GM12878 (cell line): Measurements from ENCODE around the gene CAMKK2. TPM values are rescaled to one million over a fixed set of nuclear protein-coding genes. Genes with fewer than 3 reads are reported as not detected.

Source experiments
- ATAC-seq: fragments of 200-7000 bp; cut with Tn5 transposase; 3 replicates; pipeline ENCODE4 v1.9.1; 2020; ENCODE audit warnings: mild to moderate bottlenecking, moderate library complexity
- BruUV-seq: library from RNA; stranded (reverse); fragments of 400-500 nt; replicated peaks from 2 replicates; lab custom pipeline; 2021; lab: Mats Ljungman, UMichigan
- CTCF ChIA-PET: fragments of 300-600 bp; sonication (Branson Sonifier 250); formaldehyde crosslinking; extraction: SDS; loops from one replicate; lab custom pipeline; 2021; ENCODE audit warnings: inconsistent platforms; lab: Yijun Ruan, JAX
- POLR2A ChIA-PET: fragments of 350-600 bp; formaldehyde crosslinking; extraction: SDS; loops from one replicate; lab custom pipeline; 2021; ENCODE audit warnings: inconsistent platforms; lab: Charles Lee
- RAD21 ChIA-PET: fragments of 300-600 bp; sonication (Branson Sonifier 250); formaldehyde crosslinking; loops from one replicate; lab custom pipeline; 2023; ENCODE audit warnings: antibody characterized with exemption; ENCODE audit not compliant: unreplicated experiment; lab: Charles Lee
- SMC1A ChIA-PET: fragments of 300-600 bp; sonication (Branson Sonifier 250); formaldehyde crosslinking; loops from one replicate; lab custom pipeline; 2023; ENCODE audit not compliant: unreplicated experiment, uncharacterized antibody; lab: Charles Lee
- DNase-seq: peaks from one replicate; pipeline ENCODE4 v3.0.0-alpha.2; 2011; ENCODE audit warnings: low read depth, low spot score
- FAIRE-seq: peaks from 3 replicates; lab custom pipeline; 2011; peaks lifted over from hg19 to GRCh38; lab: Jason Lieb, UNC
- H2AFZ ChIP-seq: 2 replicates; pipeline ENCODE4 v1.6.0; 2011; ENCODE audit warnings: low read depth, low read length, control low read depth; ENCODE audit not compliant: control insufficient read depth
- H3K27ac ChIP-seq: 2 replicates; pipeline ENCODE4 v1.5.1; 2011; ENCODE audit warnings: control low read depth; ENCODE audit not compliant: control insufficient read depth, insufficient read depth
- H3K27me3 ChIP-seq, 2 experiments: replicated peaks in 1 of 2; 2 replicates each; pipeline versions ENCODE4 v1.6.0 to v1.6.1; 2011; ENCODE audit warnings: low read length in 1 of 2; ENCODE audit not compliant: control insufficient read depth in 2 of 2, insufficient read depth in 2 of 2
- H3K36me3 ChIP-seq, 2 experiments: 2 replicates each; pipeline ENCODE4 v1.5.1; 2011; ENCODE audit warnings: low read length in 1 of 2; ENCODE audit not compliant: control insufficient read depth in 2 of 2, insufficient read depth in 2 of 2
- H3K4me1 ChIP-seq: 2 replicates; pipeline ENCODE4 v1.6.1; 2011; ENCODE audit warnings: mild to moderate bottlenecking, low read length, moderate library complexity, mixed read lengths; ENCODE audit not compliant: control insufficient read depth, insufficient read depth
- H3K4me2 ChIP-seq: 2 replicates; pipeline ENCODE4 v1.6.0; 2011; ENCODE audit warnings: control low read depth; ENCODE audit not compliant: control insufficient read depth, insufficient read depth
- H3K4me3 ChIP-seq: fragments of 200-600 bp; sonication (generic); 2 replicates; pipeline ENCODE4 v1.5.1; 2016
- H3K79me2 ChIP-seq: 2 replicates; pipeline ENCODE4 v1.6.0; 2011; ENCODE audit warnings: low read length; ENCODE audit not compliant: control insufficient read depth, insufficient read depth
- H3K9ac ChIP-seq: 2 replicates; pipeline ENCODE4 v1.8.0; 2011; ENCODE audit warnings: low read length, control low read depth, mixed read lengths; ENCODE audit not compliant: control insufficient read depth, insufficient read depth
- H3K9me3 ChIP-seq: replicated peaks from 3 replicates; pipeline ENCODE4 v1.5.1; 2011; ENCODE audit warnings: mild to moderate bottlenecking, low read length; ENCODE audit not compliant: control insufficient read depth, insufficient read depth
- H4K20me1 ChIP-seq: 2 replicates; pipeline ENCODE4 v1.6.0; 2011; ENCODE audit not compliant: control insufficient read depth, insufficient read depth
- BACH1 ChIP-seq: fragments of 450-650 bp; IDR thresholded peaks from 2 replicates; pipeline ENCODE4 v1.6.1; 2017; ENCODE audit warnings: mild to moderate bottlenecking, borderline replicate concordance
- DPF2 ChIP-seq: fragments of 450-650 bp; IDR thresholded peaks from 2 replicates; pipeline ENCODE4 v1.6.1; 2017; ENCODE audit warnings: mild to moderate bottlenecking
- WGBS: methylation state at CpG from one replicate; pipeline ENCODE4 v1.1.6; 2016; ENCODE audit warnings: low lambda C conversion rate; ENCODE audit not compliant: insufficient replicate concordance, insufficient coverage; ENCODE audit errors: missing lambda C conversion rate; 5-methylcytosine and 5-hydroxymethylcytosine counted together
- in situ Hi-C: fragments of 300-500 bp; cut with MboI; formaldehyde crosslinking; loops from 9 replicates; pipeline ENCODE4 v1.14.3; 2018; ENCODE audit warnings: mixed read lengths
- intact Hi-C: fragments of 100-400 bp; cut with micrococcal nuclease; formaldehyde crosslinking; loops from one replicate; pipeline ENCODE4 v1.14.2; 2022; ENCODE audit not compliant: unreplicated experiment
- polyA plus RNA-seq, 11 experiments: library from polyadenylated mRNA; depleted of rRNA in 4 of 11; unstranded in 6 of 11; stranded (reverse) in 5 of 11; fragments of >200 nt; fragmentation: Nextera tagmentation in 4 of 11; fragmentation: Illumina TruSeq in 1 of 11; extraction: Ambion mirVana in 4 of 11; extraction: Trizol in 1 of 11; gene quantifications; 1 replicate in 1 of 11; 2 replicates in 10 of 11; pipeline versions ENCODE4 v1.2.1 to v1.2.3, GENCODE V29; 2011 to 2016; ENCODE audit warnings: inconsistent platforms in 2 of 11, missing spikeins in 2 of 11, low read depth in 1 of 11
- total RNA-seq, 4 experiments: library from RNA; depleted of rRNA in 3 of 4; stranded (reverse); fragments of >200 nt in 3 of 4; fragmentation: Illumina TruSeq in 1 of 4; extraction: Trizol in 1 of 4; gene quantifications; 2 replicates each; pipeline versions ENCODE4 v1.2.1 to v1.2.3, GENCODE V29; 2013 to 2021
- TF ChIP-seq, protein P1 (sequence below): fragments of 450-650 bp; IDR thresholded peaks from 2 replicates; pipeline ENCODE4 v1.6.1; 2016; ENCODE audit warnings: mild to moderate bottlenecking, moderate library complexity, borderline replicate concordance

CAMKK2 gene
- total and polyA plus RNA-seq, 10 of the 15 experiments (the other 5 are each of a cell fraction or from before 2014, with no cell fraction given): 5.2 to 40.6 (median 26.6) TPM

- no peaks in the 10 kb centered on the region for H3K4me1 ChIP-seq
- H3K9ac ChIP-seq: no peak overlapping the region
- H4K20me1 ChIP-seq: no peaks in the 10 kb centered on the region
- DNase-seq (no peak), FAIRE-seq (no peak), ATAC-seq (no peak)
- H3K4me2 ChIP-seq: no peak overlapping the region
- peaks cover 8 to 12% of the 10 kb centered on the region in 2 experiments for H3K36me3 ChIP-seq
- H3K79me2 ChIP-seq: no peaks in the 10 kb centered on the region
- ChIA-PET RAD21 (interaction anchor here (0.6 to 1.2 kb wide), 2 partner anchors 32 to 639 kb away, joined by 3 read pairs; no protein-coding TSS in a partner anchor), SMC1A (no interaction called here), POLR2A (no interaction called here), CTCF (no interaction called here)
- in situ Hi-C loops (no loop called here), intact Hi-C loops (no loop called here)
- H2AFZ ChIP-seq: no peak overlapping the region
- H3K27me3 ChIP-seq: no peaks in the 10 kb centered on the region
- no peaks in the 10 kb centered on the region for H3K9me3 ChIP-seq
- H3K4me3 ChIP-seq: no peak overlapping the region
- WGBS: 92% methylated on average over 10 of the region's 10 CpGs
- no peak overlapping the region for H3K27ac ChIP-seq
- TF ChIP-seq, protein P1, sequence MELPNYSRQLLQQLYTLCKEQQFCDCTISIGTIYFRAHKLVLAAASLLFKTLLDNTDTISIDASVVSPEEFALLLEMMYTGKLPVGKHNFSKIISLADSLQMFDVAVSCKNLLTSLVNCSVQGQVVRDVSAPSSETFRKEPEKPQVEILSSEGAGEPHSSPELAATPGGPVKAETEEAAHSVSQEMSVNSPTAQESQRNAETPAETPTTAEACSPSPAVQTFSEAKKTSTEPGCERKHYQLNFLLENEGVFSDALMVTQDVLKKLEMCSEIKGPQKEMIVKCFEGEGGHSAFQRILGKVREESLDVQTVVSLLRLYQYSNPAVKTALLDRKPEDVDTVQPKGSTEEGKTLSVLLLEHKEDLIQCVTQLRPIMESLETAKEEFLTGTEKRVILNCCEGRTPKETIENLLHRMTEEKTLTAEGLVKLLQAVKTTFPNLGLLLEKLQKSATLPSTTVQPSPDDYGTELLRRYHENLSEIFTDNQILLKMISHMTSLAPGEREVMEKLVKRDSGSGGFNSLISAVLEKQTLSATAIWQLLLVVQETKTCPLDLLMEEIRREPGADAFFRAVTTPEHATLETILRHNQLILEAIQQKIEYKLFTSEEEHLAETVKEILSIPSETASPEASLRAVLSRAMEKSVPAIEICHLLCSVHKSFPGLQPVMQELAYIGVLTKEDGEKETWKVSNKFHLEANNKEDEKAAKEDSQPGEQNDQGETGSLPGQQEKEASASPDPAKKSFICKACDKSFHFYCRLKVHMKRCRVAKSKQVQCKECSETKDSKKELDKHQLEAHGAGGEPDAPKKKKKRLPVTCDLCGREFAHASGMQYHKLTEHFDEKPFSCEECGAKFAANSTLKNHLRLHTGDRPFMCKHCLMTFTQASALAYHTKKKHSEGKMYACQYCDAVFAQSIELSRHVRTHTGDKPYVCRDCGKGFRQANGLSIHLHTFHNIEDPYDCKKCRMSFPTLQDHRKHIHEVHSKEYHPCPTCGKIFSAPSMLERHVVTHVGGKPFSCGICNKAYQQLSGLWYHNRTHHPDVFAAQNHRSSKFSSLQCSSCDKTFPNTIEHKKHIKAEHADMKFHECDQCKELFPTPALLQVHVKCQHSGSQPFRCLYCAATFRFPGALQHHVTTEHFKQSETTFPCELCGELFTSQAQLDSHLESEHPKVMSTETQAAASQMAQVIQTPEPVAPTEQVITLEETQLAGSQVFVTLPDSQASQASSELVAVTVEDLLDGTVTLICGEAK: peak; percentile 24; the same call in 1 of the 2 replicates
- no peak for TF ChIP-seq DPF2
- TF ChIP-seq BACH1: no peak
- no TSS peak for BruUV-seq
Observed at GRCh38 chr12:121263206-121263935, 33.1 kb downstream of the CAMKK2 start.
